ENCODE measurements around the gene SAP30BP.

The SAP30BP gene

DNA sequence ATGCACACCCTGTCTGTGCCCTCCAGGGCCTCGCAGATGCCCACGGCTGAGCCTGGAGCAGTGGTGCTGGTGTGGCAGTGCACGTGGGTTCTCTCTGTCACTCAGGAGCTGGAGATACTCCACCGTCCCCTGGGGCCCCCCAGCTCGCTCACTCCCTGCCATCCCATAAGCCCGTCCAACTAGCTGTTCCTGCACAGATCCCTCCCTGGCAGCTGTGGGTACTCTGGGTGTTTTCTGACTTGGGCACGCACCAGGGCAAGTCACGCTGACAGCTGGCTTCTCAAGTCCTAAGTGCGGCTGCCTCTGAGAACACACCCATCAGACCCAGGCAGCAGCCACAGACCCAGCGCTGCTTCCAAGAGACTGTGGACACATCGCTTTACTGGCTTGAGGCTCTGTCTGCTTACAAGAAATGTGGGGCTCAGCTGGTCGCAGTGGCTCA is 28.7 kb downstream of the SAP30BP start:
- in situ Hi-C loops (cut with HindIII; ENCODE audit: low sequenced_read_pairs) = no loop called here
- DNase-seq (ENCODE audit: low read depth, low spot score) = no peak
- no peak overlapping the region for H3K4me3 ChIP-seq (ENCODE audit: low read depth, low read length)
- TF ChIP-seq, protein P1, sequence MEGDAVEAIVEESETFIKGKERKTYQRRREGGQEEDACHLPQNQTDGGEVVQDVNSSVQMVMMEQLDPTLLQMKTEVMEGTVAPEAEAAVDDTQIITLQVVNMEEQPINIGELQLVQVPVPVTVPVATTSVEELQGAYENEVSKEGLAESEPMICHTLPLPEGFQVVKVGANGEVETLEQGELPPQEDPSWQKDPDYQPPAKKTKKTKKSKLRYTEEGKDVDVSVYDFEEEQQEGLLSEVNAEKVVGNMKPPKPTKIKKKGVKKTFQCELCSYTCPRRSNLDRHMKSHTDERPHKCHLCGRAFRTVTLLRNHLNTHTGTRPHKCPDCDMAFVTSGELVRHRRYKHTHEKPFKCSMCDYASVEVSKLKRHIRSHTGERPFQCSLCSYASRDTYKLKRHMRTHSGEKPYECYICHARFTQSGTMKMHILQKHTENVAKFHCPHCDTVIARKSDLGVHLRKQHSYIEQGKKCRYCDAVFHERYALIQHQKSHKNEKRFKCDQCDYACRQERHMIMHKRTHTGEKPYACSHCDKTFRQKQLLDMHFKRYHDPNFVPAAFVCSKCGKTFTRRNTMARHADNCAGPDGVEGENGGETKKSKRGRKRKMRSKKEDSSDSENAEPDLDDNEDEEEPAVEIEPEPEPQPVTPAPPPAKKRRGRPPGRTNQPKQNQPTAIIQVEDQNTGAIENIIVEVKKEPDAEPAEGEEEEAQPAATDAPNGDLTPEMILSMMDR (IDR thresholded peaks at IDR 0.05; ENCODE audit: low read depth, low read length) = no peak

DNA sequence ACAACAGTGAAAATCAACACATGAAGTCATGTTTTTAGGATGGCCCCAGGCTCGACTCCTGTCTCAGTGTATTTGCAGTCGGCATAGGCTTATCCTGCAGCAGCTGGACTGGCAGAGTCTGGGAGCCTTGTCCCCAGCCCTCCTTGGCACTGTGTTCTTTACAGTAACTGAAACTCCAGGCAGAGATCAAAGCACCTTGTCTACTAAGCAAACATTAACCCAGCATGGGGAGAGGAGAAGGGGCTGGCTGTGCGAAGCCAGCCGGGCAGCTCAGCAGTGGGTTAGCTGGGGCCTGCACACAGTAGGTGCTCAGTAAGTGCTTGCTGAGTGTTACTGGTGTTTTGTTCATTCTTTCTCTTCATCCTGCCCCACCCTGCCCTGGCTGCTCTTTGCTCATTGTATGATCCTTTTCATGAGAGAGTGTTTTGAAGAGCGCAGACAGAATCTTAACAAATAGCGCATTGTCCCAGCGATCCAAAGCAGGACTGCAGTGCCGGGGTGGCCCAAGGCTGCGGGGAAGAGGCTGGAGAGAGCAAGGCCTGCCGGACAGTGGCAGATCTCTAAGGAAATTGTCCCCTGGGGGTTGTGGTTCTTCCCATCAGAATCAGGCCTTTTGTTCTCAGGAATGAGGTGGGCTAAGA is 30.6 kb downstream of the SAP30BP start:
- no peak for DNase-seq (ENCODE audit: low read depth, low spot score)
- in situ Hi-C loops (cut with HindIII; ENCODE audit: low sequenced_read_pairs) = no loop called here
- TF ChIP-seq, protein P1 (IDR thresholded peaks at IDR 0.05; ENCODE audit: low read depth, low read length) = no peak
- no peak overlapping the region for H3K4me3 ChIP-seq (ENCODE audit: low read depth, low read length)

DNA sequence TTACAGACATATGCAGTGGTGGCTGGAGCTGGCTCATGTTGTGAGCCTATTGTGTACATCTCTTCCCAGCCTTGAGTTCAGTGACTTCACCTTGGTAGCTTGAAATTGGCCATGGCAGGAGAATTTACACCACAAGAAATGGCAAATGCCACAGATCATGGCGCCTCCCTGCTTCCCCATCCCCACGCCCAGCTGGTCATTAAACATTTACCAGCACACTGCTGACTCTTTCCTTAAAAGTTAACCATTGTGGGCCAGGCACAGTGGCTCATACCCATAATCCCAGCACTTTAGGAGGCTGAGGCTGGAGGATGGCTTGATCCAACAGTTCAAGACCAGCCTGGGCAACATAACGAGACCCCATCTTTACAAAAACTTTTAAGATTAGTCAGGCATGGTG is 31.5 kb downstream of the SAP30BP start:
- TF ChIP-seq, protein P1 (IDR thresholded peaks at IDR 0.05; ENCODE audit: low read depth, low read length) = no peak
- in situ Hi-C loops (cut with HindIII; ENCODE audit: low sequenced_read_pairs) = no loop called here
- DNase-seq (ENCODE audit: low read depth, low spot score) = no peak
- no peak overlapping the region for H3K4me3 ChIP-seq (ENCODE audit: low read depth, low read length)

DNA sequence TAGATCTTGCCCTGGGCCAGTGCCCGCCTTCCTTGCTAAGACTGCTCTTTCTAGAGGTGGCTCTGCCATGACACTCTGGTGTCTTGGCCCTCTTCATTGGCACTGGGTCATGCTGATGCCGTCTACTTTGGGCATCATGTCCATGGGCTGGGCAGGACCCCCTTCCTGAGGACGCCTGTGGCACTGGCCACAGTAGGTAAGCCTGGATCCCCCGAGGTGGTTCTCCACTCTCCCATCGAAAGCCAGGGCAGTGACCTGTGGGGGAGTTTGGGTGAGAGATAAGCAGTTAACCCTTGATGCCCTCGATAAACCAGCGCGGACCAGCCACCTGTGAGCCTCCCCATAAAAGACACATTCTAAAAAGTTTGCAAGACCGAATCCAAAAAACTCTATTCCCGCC is 34.1 kb downstream of the SAP30BP start:
- TF ChIP-seq, protein P1 (IDR thresholded peaks at IDR 0.05; ENCODE audit: low read depth, low read length) = no peak
- in situ Hi-C loops (cut with HindIII; ENCODE audit: low sequenced_read_pairs) = no loop called here
- no peak overlapping the region for H3K4me3 ChIP-seq (ENCODE audit: low read depth, low read length)
- DNase-seq (ENCODE audit: low read depth, low spot score) = no peak

DNA sequence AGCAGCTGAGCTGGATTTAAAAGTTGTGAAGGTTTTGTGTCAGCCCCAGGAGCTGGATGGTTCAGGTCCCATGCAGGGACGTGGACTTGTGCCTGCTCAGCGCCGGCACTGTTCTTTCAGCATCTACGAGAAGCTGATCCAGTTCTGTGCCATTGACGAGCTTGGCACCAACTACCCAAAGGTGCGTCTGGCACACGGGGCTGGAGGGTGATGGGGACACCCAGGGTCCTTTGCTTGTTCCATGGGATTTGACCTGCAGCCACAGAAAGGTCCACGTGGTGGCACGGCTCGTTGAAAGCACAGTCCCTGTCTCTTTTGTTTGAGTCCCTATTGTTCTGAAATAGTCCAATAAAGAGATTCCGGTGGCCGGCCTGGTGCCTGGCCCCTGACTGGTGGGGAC is 36.1 kb downstream of the SAP30BP start:
- in situ Hi-C loops (cut with HindIII; ENCODE audit: low sequenced_read_pairs) = no loop called here
- H3K4me3 ChIP-seq (ENCODE audit: low read depth, low read length) = no peak overlapping the region
- TF ChIP-seq, protein P1 (IDR thresholded peaks at IDR 0.05; ENCODE audit: low read depth, low read length) = no peak
- no peak for DNase-seq (ENCODE audit: low read depth, low spot score)

DNA sequence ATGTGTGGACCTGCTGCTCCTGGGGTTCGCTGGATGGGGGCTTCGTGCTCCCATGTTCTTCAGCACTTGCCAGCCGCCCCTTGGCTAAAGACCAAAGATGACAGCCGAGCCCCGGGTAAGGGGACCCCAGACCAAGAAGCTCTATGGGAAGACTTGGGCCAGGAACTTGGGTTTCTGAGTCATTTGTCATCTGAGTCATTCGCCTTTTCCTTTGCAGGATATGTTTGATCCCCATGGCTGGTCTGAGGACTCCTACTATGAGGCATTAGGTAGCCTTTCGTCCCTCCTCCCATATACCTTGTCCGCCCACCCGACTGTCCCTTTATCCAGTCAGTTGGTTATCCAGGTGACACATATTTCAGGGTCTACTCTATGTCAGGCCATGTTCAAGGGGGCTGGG is 36.5 kb downstream of the SAP30BP start:
- TF ChIP-seq, protein P1 (IDR thresholded peaks at IDR 0.05; ENCODE audit: low read depth, low read length) = no peak
- in situ Hi-C loops (cut with HindIII; ENCODE audit: low sequenced_read_pairs) = no loop called here
- no peak overlapping the region for H3K4me3 ChIP-seq (ENCODE audit: low read depth, low read length)
- no peak for DNase-seq (ENCODE audit: low read depth, low spot score)
